Cardiac fibroblast (primary cell): Measurements from ENCODE around the gene C6orf52.
"Not testable (repeated sequence)": the region's sequence is repeated elsewhere in the genome, so short reads cannot be mapped to it uniquely, and the experiment has no call there.

Source experiments
- DNase-seq, 2 donors: peaks; one replicate each; pipeline versions ENCODE4 v3.0.0 to v3.0.0-alpha.2; 2010; ENCODE audit warnings: low read depth in 2 of 2
- H3K4me3 ChIP-seq, 2 donors: replicated peaks in 1 of 2; 1 replicate in 1 of 2; 2 replicates in 1 of 2; pipeline ENCODE4 v1.5.1; 2011; ENCODE audit warnings: low read depth in 2 of 2, low read length in 2 of 2, mild to moderate bottlenecking in 2 of 2, moderate library complexity in 1 of 2
- CTCF ChIP-seq: IDR thresholded peaks from one replicate; pipeline ENCODE4 v1.5.1; 2011; ENCODE audit warnings: low read depth, mild to moderate bottlenecking, low read length, inconsistent platforms

C6orf52 gene

GRCh38 chr6:10668126-10668917 is 26.1 kb downstream of the C6orf52 start:
- no peak for DNase-seq
- TF ChIP-seq CTCF = no peak
- H3K4me3 ChIP-seq = no peak overlapping the region

- H3K4me3 ChIP-seq, DNase-seq: not testable (repeated sequence)
These were observed 28.8 kb downstream of the C6orf52 start for GRCh38 chr6:10665595-10665994.

- no peak overlapping the region for H3K4me3 ChIP-seq
- DNase-seq = no peak
- TF ChIP-seq CTCF = no peak
These were observed 31.7 kb downstream of the C6orf52 start for GRCh38 chr6:10662742-10663141.

- no peak for TF ChIP-seq CTCF
- DNase-seq = no peak
- no peak overlapping the region for H3K4me3 ChIP-seq
These were observed 32.2 kb downstream of the C6orf52 start for GRCh38 chr6:10662207-10662606.

GRCh38 chr6:10660431-10661191 is 33.8 kb downstream of the C6orf52 start:
- H3K4me3 ChIP-seq, DNase-seq: not testable (repeated sequence)

- peak overlapping the region; percentile 3 to 46 for H3K4me3 ChIP-seq
- no peak for DNase-seq
- no peak for TF ChIP-seq CTCF
These were observed 34.6 kb downstream of the C6orf52 start for GRCh38 chr6:10659699-10660348.

- DNase-seq = no peak
- peak overlapping the region; percentile 3 to 46 for H3K4me3 ChIP-seq
These were observed 35.3 kb downstream of the C6orf52 start for GRCh38 chr6:10658910-10659698.

More at GRCh38 chr6:10658910-10659698, 35.3 kb downstream of the C6orf52 start:
- TF ChIP-seq CTCF = no peak
